Psoas muscle (tissue), 8 donors: ENCODE measurements around the gene TERT. TPM values are rescaled to one million over a fixed set of nuclear protein-coding genes. Genes with fewer than 3 reads are reported as not detected.
"Not testable (repeated sequence)": the region's sequence is repeated elsewhere in the genome, so short reads cannot be mapped to it uniquely, and the experiment has no call there.

ENCODE experiments used
- ATAC-seq, 4 donors: fragments of 200-7000 bp; cut with Tn5 transposase; one replicate each; pipeline ENCODE4 v1.9.1; 2020; ENCODE audit warnings: moderate library complexity in 3 of 4, mild to moderate bottlenecking in 2 of 4
- DNase-seq, 2 donors: peaks; one replicate each; pipeline ENCODE4 v3.0.0-alpha.2; 2020
- H3K27ac ChIP-seq: fragments of 200-600 bp; one replicate; pipeline ENCODE4 v1.8.0; 2022
- H3K27me3 ChIP-seq, 3 donors: fragments of 200-600 bp in 1 of 3; one replicate each; pipeline versions ENCODE4 v1.6.1 to v1.8.0; 2013 to 2022; ENCODE audit warnings: low read length in 2 of 3, mild to moderate bottlenecking in 2 of 3, moderate library complexity in 1 of 3; ENCODE audit not compliant: insufficient read depth in 3 of 3
- H3K36me3 ChIP-seq, 2 donors: fragments of 200-600 bp in 1 of 2; one replicate each; pipeline versions ENCODE4 v1.6.1 to v1.8.0; 2013 to 2022; ENCODE audit warnings: low read depth in 1 of 2, mild to moderate bottlenecking in 1 of 2, moderate library complexity in 1 of 2; ENCODE audit not compliant: insufficient read depth in 1 of 2
- H3K4me1 ChIP-seq: fragments of 200-600 bp; one replicate; pipeline ENCODE4 v1.8.0; 2022
- H3K4me3 ChIP-seq: fragments of 200-600 bp; one replicate; pipeline ENCODE4 v1.8.0; 2022; ENCODE audit warnings: mild to moderate bottlenecking
- H3K9me3 ChIP-seq: fragments of 200-600 bp; one replicate; pipeline ENCODE4 v1.8.0; 2022
- WGBS, 3 donors: extraction: QIAGEN DNeasy Blood & Tissue Kit; methylation state at CpG; one replicate each; pipeline versions ENCODE4 v1.1.6 to v1.1.7; 2013; 5-methylcytosine and 5-hydroxymethylcytosine counted together
- intact Hi-C, 2 donors: fragments of 100-400 bp; cut with DNase I; formaldehyde crosslinking; loops; one replicate each; pipeline versions ENCODE4 v1.11.0 to v1.14.2; 2022
- long read RNA-seq, 2 donors: library from polyadenylated mRNA; unstranded; transcript quantifications; one replicate each; pipeline ENCODE4 v2.0.0, GENCODE V29; 2021
- polyA plus RNA-seq, 3 donors: library from polyadenylated mRNA; stranded (reverse); fragments of 200-250 nt; gene quantifications; one replicate each; pipeline ENCODE4 v1.2.3, GENCODE V29; 2013
- total RNA-seq, 4 donors: library from RNA; stranded (reverse); fragmentation: NEBNext Ultra II Directional in 2 of 4; extraction: Animal tissue kit (Norgen Biotek cat#: 25700) in 2 of 4; gene quantifications; one replicate each; pipeline versions ENCODE4 v1.2.1 to v1.2.4, GENCODE V29; 2021 to 2023
- TF ChIP-seq, protein P1 (sequence below): fragments of 200-600 bp; IDR thresholded peaks from one replicate; pipeline ENCODE4 v1.8.0; 2022; ENCODE audit warnings: antibody characterized with exemption
- donor health status: healthy with polysubstance abuse.
- donor health status: DM: no; HTN: no; CAD: no; lungs with moderate emphysema.
- donor health status: Bipolar disorder and iron deficiency.
- donor health status: healthy.
- donor health status: DM: yes; HTN: yes; CAD: no.
- donor health status: DM: no; HTN: no; CAD: no.
- donor health status: DM: no; HTN: no; CAD: no.
- donor health status: DM: yes; HTN: yes; CAD: no.

Gene TERT
- total RNA-seq = not detected
- not detected for polyA plus RNA-seq
- long read RNA-seq, donor 1 = 0 reads
- long read RNA-seq, donor 2 = 0 reads

DNA sequence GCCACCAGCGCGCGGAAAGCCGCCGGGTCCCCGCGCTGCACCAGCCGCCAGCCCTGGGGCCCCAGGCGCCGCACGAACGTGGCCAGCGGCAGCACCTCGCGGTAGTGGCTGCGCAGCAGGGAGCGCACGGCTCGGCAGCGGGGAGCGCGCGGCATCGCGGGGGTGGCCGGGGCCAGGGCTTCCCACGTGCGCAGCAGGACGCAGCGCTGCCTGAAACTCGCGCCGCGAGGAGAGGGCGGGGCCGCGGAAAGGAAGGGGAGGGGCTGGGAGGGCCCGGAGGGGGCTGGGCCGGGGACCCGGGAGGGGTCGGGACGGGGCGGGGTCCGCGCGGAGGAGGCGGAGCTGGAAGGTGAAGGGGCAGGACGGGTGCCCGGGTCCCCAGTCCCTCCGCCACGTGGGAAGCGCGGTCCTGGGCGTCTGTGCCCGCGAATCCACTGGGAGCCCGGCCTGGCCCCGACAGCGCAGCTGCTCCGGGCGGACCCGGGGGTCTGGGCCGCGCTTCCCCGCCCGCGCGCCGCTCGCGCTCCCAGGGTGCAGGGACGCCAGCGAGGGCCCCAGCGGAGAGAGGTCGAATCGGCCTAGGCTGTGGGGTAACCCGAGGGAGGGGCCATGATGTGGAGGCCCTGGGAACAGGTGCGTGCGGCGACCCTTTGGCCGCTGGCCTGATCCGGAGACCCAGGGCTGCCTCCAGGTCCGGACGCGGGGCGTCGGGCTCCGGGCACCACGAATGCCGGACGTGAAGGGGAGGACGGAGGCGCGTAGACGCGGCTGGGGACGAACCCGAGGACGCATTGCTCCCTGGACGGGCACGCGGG lies at the start of gene TERT:
Gene TERT, minus strand, starts transcription at position 234 of the 815 bp plus-strand sequence. Its CDS starts 79 bp downstream, at position 155.
- H3K36me3 ChIP-seq = no peaks in the 10 kb centered on the region
- intact Hi-C loops = no loop called here
- H3K4me3 ChIP-seq = no peak within 1 kb of the TSS
- DNase-seq (peak in 1 of 2 donors; percentile 34), ATAC-seq (no peak)
- H3K27ac ChIP-seq = no peak within 1 kb of the TSS
- no peaks in the 10 kb centered on the region for H3K4me1 ChIP-seq
- TF ChIP-seq, protein P1, sequence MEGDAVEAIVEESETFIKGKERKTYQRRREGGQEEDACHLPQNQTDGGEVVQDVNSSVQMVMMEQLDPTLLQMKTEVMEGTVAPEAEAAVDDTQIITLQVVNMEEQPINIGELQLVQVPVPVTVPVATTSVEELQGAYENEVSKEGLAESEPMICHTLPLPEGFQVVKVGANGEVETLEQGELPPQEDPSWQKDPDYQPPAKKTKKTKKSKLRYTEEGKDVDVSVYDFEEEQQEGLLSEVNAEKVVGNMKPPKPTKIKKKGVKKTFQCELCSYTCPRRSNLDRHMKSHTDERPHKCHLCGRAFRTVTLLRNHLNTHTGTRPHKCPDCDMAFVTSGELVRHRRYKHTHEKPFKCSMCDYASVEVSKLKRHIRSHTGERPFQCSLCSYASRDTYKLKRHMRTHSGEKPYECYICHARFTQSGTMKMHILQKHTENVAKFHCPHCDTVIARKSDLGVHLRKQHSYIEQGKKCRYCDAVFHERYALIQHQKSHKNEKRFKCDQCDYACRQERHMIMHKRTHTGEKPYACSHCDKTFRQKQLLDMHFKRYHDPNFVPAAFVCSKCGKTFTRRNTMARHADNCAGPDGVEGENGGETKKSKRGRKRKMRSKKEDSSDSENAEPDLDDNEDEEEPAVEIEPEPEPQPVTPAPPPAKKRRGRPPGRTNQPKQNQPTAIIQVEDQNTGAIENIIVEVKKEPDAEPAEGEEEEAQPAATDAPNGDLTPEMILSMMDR = no peak
- H3K9me3 ChIP-seq = no peaks in the 10 kb centered on the region
- WGBS, 3 donors = 4 to 6% (median 4%) methylated on average over 50 to 102 of the region's 102 CpGs
- peaks cover 2 to 65% (median 29%) of the 10 kb centered on the region in 3 donors for H3K27me3 ChIP-seq

DNA sequence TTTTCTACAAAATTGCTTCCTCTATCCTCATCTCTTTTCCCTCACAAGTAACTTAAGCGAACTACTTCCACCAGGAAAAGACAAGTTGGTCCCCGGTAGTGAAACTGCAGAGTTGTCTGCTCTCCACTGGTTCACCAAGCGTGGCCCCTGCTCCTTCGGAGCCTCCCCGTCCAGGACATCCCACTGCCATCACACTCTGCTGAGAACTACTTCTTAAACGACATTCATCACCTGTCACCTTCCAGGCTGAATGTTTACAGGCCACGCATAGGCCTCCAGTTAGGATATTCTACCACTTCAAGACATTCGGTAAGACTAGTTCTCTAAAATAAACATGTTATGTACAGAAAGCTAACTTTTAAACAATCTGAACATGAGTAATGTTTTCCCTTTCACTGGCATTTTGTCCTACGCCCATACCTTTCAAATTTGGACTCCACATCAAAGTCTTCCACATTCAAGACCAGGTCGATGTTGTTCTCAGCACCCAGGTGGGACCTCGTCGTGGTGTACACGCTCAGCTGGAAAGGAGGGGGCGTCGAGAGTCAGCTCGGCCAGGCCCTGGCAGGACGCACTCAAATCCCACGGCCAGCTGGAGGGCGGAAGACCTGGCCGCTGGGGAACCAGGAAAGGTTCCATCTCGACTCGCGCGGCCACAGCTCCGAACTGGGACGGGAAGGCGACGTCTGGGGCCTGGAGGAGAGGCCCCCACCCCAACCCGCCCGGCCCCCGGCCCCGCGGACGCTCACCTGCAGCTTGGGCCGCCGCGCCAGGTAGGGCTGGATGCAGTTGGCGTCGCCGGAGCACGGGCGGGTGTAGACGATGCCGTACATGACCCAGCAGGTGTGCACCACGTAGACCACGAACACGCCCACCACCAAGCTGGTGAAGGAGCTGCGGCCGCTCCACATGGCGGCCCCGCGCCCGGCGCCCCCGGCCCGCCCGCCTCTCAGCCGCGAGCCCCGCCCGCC lies 49.3 kb upstream of the TERT start:
- ATAC-seq (no peak), DNase-seq (no peak)
- TF ChIP-seq, protein P1 = no peak
- intact Hi-C loops = loop anchor here (10.0 kb wide), 3 partner anchors 181 to 461 kb away; partner anchors contain the start of genes LPCAT1 (in 1 of the 2) and NDUFS6 (in 1 of the 2)
- WGBS, 3 donors = 7 to 13% (median 12%) methylated on average over 31 to 61 of the region's 61 CpGs
- peaks cover 4 to 37% of the 10 kb centered on the region in 2 donors for H3K36me3 ChIP-seq
- peaks cover 18% of the 10 kb centered on the region for H3K4me1 ChIP-seq
- peak overlapping the region; percentile 62 for H3K27ac ChIP-seq
- no peaks in the 10 kb centered on the region for H3K27me3 ChIP-seq
- H3K9me3 ChIP-seq = no peaks in the 10 kb centered on the region
- peak overlapping the region; percentile 97 for H3K4me3 ChIP-seq

DNA sequence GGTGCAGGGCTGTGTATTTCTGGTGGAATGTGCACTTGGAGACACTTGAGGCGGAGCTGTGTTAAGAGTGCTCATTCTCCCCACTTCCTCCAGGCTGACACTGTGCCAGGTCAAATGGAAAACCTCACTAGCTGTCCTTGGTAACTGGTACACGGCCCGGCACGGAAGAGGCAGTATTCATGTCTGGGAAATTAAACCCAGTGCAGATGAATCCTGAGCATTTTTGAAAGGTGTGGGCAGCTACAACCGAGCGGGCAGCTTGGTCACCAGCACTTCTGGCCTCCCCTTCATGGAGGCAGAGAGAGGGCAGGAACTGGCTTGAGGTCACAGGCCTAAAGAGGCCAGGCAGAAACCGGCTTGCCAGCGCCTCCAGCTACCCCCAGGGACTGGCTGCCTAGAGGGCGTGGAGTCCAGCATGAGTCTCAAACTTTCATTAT lies 48.5 kb upstream of the TERT start:
- DNase-seq (peak in 1 of 2 donors; percentile 44), ATAC-seq (no peak)
- Histone ChIP-seq H3K4me3 (peak overlapping the region; percentile 97), H3K4me1 (peaks cover 18% of the 10 kb centered on the region), H3K36me3 (peaks cover 4 to 44% of the 10 kb centered on the region in 2 donors), H3K27me3 (no peaks in the 10 kb centered on the region), H3K9me3 (no peaks in the 10 kb centered on the region), H3K27ac (no peak overlapping the region)
- intact Hi-C loops = loop anchor here (10.0 kb wide), 3 partner anchors 181 to 461 kb away; partner anchors contain the start of genes LPCAT1 (in 1 of the 2) and NDUFS6 (in 1 of the 2)
- whole genome bisulfite sequencing, 3 donors = 70 to 80% (median 70%) methylated on average over 9 of the region's 9 CpGs
- TF ChIP-seq, protein P1 = no peak

DNA sequence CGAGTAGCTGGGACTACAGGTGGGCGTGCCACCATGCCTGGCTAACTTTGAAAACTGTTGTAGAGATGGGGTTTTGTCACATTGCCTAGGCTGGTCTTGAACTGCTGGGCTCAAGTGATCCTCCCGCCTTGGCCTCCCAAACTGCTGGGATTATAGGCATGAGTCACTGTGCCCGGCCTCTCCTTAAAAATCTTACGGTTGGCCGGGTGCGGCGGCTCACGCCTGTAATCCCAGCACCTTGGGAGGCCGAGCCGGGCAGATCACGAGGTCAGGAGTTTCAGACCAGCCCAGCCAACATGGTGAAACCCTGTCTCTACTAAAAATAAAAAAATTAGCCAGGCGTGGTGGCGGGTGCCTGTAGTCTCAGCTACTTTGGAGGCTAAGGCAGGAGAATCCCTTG lies 47.8 kb upstream of the TERT start:
- not testable (repeated sequence) for ATAC-seq

More for the DNA sequence above, 47.8 kb upstream of the TERT start:
- not testable (repeated sequence) for H3K27ac ChIP-seq, H3K4me3 ChIP-seq, H3K27me3 ChIP-seq, H3K9me3 ChIP-seq
- Histone ChIP-seq H3K36me3 (peaks cover 4 to 50% of the 10 kb centered on the region in 2 donors), H3K4me1 (peaks cover 18% of the 10 kb centered on the region)
- intact Hi-C loops = loop anchor here (10.0 kb wide), 3 partner anchors 182 to 462 kb away; partner anchors contain the start of genes LPCAT1 (in 1 of the 2) and NDUFS6 (in 1 of the 2)
- DNase-seq = peak in 1 of 2 donors; percentile 25
- WGBS, 3 donors = 88 to 91% (median 89%) methylated on average over 14 of the region's 14 CpGs
